ENCODE measurements around the gene ASIC1. TPM values are rescaled to one million over a fixed set of nuclear protein-coding genes. Genes with fewer than 3 reads are reported as not detected.

Gene ASIC1
- total and polyA plus RNA-seq, 7 donors: 1.3 to 6.9 (median 4.2) TPM; not detected in 1

GRCh38 chr12:50066402-50066801 lies 9.0 kb downstream of the ASIC1 start:
- TF ChIP-seq POLR2AphosphoS5 (IDR thresholded peaks at IDR 0.05): peak in 3 of 4 donors; percentile 29 to 37 (median 37)
- no peak for TF ChIP-seq EP300 (IDR thresholded peaks at IDR 0.05)
- H3K4me1 ChIP-seq: peaks cover 0 to 30% (median 11%) of the 10 kb centered on the region in 4 donors
- no peaks in the 10 kb centered on the region for H3K27me3 ChIP-seq
- no peak overlapping the region for H3K4me3 ChIP-seq
- H3K9me3 ChIP-seq: no peaks in the 10 kb centered on the region
- no peaks in the 10 kb centered on the region for H3K36me3 ChIP-seq
- H3K27ac ChIP-seq: peak overlapping the region; percentile 37 to 77 (median 64)
- intact Hi-C loops (cut with DNase I): no loop called here
- 69 to 70% methylated on average over 5 of the region's 5 CpGs for WGBS, 2 donors
- DNase-seq: peak; percentile 79

GRCh38 chr12:50069069-50069468 lies 11.7 kb downstream of the ASIC1 start:
- no peak for DNase-seq
- TF ChIP-seq CTCF (IDR thresholded peaks at IDR 0.05) (no peak), POLR2AphosphoS5 (IDR thresholded peaks at IDR 0.05) (no peak), EP300 (IDR thresholded peaks at IDR 0.05) (no peak), POLR2A (IDR thresholded peaks at IDR 0.05) (no peak)
- H3K27ac ChIP-seq: no peak overlapping the region
- no peaks in the 10 kb centered on the region for H3K36me3 ChIP-seq
- H3K9me3 ChIP-seq: no peaks in the 10 kb centered on the region
- H3K4me3 ChIP-seq: no peak overlapping the region
- H3K27me3 ChIP-seq: no peaks in the 10 kb centered on the region
- intact Hi-C loops (cut with DNase I): no loop called here
- H3K4me1 ChIP-seq: peaks cover 0 to 30% (median 11%) of the 10 kb centered on the region in 4 donors
- 86 to 95% methylated on average over 5 of the region's 5 CpGs for WGBS, 2 donors

GRCh38 chr12:50069539-50069938 lies 12.1 kb downstream of the ASIC1 start:
- Histone ChIP-seq H3K4me3 (no peak overlapping the region), H3K4me1 (peaks cover 0 to 30% (median 11%) of the 10 kb centered on the region in 4 donors), H3K9me3 (no peaks in the 10 kb centered on the region), H3K27ac (no peak overlapping the region), H3K27me3 (no peaks in the 10 kb centered on the region), H3K36me3 (no peaks in the 10 kb centered on the region)
- no peak for TF ChIP-seq POLR2A (IDR thresholded peaks at IDR 0.05)
- no peak for DNase-seq
- intact Hi-C loops (cut with DNase I): no loop called here
- 94 to 98% methylated on average over 3 of the region's 3 CpGs for WGBS, 2 donors

GRCh38 chr12:50070314-50071060 lies 13.1 kb downstream of the ASIC1 start:
- intact Hi-C loops (cut with DNase I): loop anchor here (1.0 to 10.0 kb wide), 3 partner anchors 103 to 244 kb away; no protein-coding TSS in a partner anchor
- no peaks in the 10 kb centered on the region for H3K36me3 ChIP-seq
- no peak overlapping the region for H3K4me3 ChIP-seq
- WGBS, 2 donors: 25 to 38% methylated on average over 9 of the region's 9 CpGs
- no peaks in the 10 kb centered on the region for H3K9me3 ChIP-seq
- H3K27ac ChIP-seq: no peak overlapping the region
- H3K27me3 ChIP-seq: no peaks in the 10 kb centered on the region
- peak; percentile 93 for DNase-seq
- TF ChIP-seq POLR2AphosphoS5 (IDR thresholded peaks at IDR 0.05) (no peak), CTCF (IDR thresholded peaks at IDR 0.05) (peak; percentile 83 to 94 (median 90)), EP300 (IDR thresholded peaks at IDR 0.05) (no peak), POLR2A (IDR thresholded peaks at IDR 0.05) (no peak)
- peaks cover 0 to 35% (median 16%) of the 10 kb centered on the region in 4 donors for H3K4me1 ChIP-seq

GRCh38 chr12:50072198-50072907 lies 15.0 kb downstream of the ASIC1 start:
- Histone ChIP-seq H3K4me3 (no peak overlapping the region), H3K9me3 (no peaks in the 10 kb centered on the region), H3K27me3 (no peaks in the 10 kb centered on the region), H3K4me1 (peaks cover 0 to 17% (median 11%) of the 10 kb centered on the region in 4 donors), H3K27ac (no peak overlapping the region), H3K36me3 (no peaks in the 10 kb centered on the region)
- TF ChIP-seq EP300 (IDR thresholded peaks at IDR 0.05): no peak
- no peak for TF ChIP-seq CTCF (IDR thresholded peaks at IDR 0.05)
- no peak for TF ChIP-seq POLR2A (IDR thresholded peaks at IDR 0.05)
- no peak for TF ChIP-seq POLR2AphosphoS5 (IDR thresholded peaks at IDR 0.05)
- no peak for DNase-seq
- WGBS, 2 donors: 71 to 81% methylated on average over 10 of the region's 10 CpGs
- intact Hi-C loops (cut with DNase I): loop anchor here (10.0 kb wide), 2 partner anchors 208 to 242 kb away; no protein-coding TSS in a partner anchor
